HG03039 (cell line): Measurements from ENCODE around the gene SCPEP1.
"Not testable (repeated sequence)": the region's sequence is repeated elsewhere in the genome, so short reads cannot be mapped to it uniquely, and the experiment has no call there.

Experiments used
- ATAC-seq: cut with Tn5 transposase; IDR thresholded peaks from one replicate; pipeline ENCODE4 v1.9.1; 2021; ENCODE audit warnings: mild to moderate bottlenecking, moderate library complexity; ENCODE audit not compliant: unreplicated experiment

SCPEP1 gene, protein sequence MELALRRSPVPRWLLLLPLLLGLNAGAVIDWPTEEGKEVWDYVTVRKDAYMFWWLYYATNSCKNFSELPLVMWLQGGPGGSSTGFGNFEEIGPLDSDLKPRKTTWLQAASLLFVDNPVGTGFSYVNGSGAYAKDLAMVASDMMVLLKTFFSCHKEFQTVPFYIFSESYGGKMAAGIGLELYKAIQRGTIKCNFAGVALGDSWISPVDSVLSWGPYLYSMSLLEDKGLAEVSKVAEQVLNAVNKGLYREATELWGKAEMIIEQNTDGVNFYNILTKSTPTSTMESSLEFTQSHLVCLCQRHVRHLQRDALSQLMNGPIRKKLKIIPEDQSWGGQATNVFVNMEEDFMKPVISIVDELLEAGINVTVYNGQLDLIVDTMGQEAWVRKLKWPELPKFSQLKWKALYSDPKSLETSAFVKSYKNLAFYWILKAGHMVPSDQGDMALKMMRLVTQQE

DNA sequence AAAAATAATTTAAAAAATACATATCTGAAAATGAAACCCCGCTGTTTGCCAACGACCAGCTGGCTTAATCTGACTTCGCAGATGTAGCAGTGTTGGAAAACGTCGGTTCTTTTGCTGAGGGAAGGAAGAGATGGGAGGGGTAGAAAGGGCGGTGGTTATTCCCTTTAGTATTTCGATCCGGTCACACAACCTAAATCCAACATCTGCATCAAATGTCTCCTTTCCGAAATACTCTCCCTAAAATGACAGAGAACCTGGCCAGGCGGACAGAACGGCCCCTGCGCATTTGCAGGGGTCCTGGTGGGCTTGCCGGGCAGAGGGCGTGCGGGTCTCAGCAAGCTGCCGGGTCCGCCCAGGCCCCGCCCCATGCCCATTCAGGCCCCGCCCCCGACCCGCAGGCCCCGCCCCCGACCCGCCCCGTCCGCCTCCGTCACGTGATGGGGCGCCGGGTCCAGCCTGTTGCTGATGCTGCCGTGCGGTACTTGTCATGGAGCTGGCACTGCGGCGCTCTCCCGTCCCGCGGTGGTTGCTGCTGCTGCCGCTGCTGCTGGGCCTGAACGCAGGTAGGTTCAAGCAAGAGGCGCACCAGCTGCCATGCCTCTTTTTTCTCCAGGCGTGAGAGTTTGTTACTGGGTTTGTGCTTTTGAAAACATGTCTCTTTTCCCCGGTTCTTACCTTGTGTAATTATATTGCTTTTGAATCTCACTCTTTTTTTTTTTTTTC lies at the start of gene SCPEP1:
Gene SCPEP1 (plus strand): TSS at position 459 of the 723 bp plus-strand sequence. CDS start 29 bp downstream, at position 488.
- peak; percentile 51 for ATAC-seq

DNA sequence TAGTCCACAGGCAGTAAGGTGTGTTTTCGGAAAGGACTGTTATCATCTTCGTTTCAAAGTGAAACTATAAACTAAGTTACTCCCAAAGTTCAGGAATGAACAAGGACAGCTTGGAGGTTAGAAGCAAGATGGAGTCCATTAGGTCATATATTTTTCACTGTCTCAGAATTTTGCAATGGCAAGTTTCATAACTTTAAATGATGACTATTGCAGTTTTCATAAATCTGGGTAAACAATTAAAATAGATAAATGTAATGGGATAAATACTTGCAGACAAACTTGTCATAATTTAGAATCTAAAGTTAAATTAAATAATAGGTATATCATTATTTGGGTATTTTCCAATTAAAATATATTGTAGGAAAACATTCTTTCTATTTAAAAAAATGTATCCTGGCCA lies 49.3 kb upstream of the SCPEP1 start:
- no peak for ATAC-seq

DNA sequence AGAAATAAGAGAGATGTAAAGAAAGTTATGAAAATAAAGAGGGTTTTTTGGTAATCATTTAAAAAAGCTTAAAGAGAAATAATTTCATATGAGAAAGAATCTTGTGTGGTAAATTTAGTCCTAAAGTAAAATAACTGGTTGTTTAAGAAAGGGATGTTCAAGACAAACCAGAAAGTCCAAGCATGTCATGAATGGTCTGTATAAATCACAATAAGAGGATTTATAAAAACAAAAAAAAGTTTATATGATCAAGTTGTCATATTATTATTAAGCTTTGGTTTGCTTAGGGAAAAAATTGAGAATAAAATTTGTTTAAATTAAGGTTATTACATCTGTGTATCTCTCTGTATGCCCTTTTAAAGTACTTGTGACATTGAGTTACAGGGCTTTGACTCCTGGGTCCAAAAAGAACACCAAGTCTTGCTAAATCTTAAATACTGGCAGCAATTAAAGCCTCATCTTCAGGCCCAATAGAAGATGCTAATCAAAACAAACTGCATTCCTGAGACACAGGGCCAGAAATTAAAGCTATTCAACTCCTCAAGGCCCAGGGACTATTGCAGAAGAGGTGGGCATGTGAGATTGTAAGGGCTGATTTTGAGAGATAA lies 48.5 kb upstream of the SCPEP1 start:
- ATAC-seq: no peak

DNA sequence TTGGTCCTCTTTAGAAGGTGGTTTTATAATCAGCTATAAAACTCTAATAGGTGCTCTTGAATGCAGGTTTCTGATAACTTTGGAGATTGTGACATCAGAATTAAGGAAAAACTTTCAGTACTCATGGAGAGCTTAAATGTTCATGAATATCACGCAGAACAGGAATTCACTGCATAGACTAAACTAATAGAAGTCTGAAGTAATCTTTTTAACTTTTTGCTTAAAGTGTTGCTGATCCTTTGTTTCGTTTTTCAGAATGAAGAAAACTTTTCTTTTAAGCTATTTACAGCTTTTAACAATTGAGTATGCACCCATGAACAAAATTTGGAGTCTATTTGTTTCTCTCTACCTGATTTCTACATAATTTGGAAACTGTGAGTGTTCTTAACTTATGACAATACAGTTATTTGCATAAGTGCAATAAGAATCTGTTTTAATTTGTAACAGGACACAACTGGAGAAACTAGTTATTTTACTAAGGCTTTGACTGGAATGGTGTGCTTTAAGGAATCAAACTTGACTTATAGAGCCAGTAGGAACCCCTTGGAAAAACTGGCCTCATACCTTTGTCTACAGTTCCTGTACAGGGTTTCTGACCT lies 47.1 kb upstream of the SCPEP1 start:
- ATAC-seq: no peak

DNA sequence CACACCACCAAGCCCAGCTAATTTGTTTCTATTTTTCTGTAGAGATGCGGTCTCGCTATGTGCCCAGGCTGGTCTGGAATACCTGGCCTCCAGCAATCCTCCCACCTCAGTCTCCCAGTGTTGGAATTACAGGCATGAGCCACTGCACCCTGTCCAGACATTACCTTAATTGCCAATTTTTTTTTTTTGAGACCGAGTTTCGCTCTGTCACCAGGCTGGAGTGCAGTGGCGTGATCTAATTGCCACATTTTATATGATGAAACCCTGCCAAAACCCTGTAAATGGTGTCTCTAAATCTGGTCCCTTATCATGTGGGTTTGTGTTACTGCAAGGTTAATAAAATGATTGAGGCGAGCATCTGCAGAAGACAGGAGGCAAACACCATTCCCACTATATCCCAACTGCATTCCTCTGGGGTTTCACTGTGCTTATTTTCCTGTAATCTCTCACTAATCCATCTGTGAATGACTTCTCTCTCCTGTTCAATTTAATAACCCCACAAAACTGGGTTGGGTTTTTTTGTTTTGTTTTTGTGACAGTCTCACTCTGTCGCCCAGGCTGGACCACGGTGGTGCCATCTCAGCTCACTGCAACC lies 44.7 kb upstream of the SCPEP1 start:
- ATAC-seq: no peak

DNA sequence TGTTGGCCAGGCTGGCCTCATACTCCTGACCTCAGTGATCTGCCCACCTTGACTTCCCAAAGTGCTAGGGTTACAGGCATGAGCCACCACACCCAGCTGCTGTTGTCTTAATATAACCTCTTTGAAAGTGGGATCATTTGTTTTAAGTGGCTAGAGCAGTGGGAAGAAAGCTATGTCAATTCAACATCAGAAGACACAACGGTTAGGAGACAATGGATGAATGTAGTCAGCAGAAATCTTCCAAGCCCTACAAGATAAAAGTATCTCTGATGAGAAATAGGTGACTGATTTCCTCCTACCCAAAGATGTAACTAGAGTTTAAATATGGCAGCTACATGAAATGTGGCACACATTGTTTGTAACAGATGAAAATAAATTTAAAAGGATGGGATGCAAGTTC lies 44.1 kb upstream of the SCPEP1 start:
- no peak for ATAC-seq

DNA sequence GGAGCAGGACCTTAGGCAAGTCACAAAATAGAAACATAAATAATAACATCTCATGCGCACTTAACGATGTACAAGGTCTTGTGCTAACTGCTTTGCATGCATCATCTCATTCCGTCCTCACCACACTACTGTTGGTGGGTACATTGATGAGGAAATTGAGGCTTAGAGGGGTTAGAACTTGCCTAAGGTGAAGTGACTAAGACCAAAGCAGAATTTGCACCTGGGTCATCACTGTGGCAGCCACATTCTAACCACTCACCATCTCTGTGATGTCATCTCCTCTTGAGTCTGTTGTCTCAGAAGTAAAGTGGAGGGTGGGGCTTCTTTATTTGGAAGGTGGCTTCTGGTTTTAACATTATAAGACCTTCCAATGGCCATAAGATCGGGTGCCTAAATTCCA lies 43.7 kb upstream of the SCPEP1 start:
- ATAC-seq: no peak

DNA sequence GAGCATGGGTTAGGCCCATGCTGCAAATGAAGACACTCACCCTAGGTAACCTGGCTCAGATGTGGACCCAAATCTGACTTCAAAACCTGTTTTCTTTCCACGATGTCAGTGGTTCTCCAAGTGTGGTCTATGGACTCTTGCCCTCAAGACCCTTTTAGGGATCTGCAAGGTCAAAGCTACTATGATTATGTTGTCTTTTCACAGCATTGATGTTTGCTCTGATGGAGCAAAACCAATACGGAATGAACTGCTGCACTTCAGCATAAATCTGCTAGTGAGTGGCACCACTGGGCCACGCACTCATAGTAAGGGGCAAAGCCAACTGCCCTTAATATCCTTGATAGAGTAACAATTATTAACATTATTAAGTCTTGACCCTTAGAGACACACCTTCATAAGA lies 42.5 kb upstream of the SCPEP1 start:
- ATAC-seq: no peak

DNA sequence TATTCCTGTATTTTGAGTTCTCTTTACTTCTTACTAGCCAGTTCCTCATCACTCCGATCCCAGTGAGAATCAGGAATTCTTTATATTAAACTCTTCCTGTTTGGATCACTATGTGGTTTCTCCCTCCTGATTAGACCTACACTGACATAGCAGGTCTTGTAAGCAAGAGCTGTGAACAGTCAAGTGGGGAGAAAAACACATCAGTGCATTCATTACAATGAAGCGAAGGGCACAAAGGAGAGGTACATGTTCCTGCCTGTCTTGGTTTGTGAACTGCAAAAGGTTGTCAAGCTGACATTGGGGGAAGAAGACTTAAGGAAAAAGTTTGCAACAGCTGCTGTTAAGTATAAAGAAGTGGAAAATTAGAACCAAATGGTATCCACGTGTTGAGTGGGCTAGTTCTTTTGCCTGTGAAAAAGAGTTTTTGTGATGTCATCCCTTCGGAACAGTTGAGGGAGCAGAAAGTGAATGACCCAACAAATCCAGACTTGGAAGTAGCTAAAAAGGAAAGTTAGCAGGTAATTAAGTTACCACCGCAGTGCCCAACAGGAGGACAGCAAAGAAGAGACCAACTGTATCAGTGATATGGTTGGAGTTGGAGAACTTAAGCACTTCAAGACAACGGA lies 41.1 kb upstream of the SCPEP1 start:
- ATAC-seq: no peak

DNA sequence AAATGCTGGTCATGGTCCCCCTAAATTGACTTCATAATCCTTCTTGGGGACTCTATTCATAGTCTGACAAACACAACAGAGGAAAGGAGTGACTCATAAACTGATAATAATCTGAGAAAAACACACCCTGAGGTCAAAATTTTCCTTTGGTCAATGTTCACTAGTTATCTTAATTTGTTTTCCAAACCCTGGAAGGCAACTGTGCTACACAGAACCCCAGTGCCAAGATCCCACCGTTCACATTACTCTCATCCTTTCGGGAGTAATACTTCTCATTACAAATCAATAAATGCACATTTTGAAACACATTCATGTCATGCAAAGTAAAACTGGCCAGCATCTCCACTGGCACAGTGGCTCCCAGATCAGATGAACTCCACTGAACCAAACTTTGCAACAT lies 40.2 kb upstream of the SCPEP1 start:
- ATAC-seq: no peak

DNA sequence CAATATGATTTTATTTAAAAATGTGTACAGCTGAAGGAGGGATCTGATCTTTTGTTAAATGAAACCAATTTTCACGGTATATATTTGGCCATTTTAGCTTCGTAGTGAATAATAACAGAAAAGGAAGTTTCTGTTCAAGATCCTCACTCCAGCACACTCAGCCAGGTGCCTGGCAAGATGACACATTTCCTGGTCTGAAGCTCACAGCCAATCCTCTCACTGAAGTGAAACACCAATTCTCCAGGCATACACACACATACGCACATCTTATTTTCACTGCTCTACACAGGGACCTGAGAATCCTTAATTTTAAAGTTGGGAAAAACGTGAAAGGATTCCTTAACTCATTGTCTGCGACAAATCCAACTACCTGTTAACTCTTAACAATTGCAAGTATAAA lies 39.7 kb upstream of the SCPEP1 start:
- not testable (repeated sequence) for ATAC-seq

DNA sequence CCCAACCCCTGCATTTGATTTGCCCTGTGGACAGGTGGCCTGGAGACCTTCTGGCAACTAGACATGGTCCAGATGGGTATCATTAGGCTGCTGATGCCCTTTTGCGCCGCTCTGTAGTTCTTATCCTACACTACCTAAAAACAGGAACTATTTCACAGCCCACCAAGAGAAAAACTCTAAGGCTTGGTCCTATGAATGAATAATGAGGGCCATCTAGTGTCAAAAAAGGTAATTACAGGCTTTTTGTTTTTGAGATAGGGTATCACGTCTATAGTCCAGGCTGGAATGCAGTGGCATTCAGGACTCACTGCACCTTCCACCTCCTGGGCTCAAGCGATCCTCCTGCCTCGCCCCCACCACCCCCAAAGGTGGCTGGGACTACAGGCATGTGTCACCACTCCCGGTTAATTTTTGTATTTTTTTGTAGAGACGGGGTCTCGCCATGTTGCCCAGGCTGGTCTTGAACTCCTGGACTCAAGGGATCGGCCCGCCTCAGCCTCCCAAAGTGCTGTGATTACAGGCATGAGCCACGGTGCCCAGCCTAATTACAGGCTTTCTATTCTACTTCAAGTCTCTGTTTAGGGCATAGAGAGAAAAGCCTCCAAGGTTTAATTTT lies 38.0 kb upstream of the SCPEP1 start:
- ATAC-seq: no peak

DNA sequence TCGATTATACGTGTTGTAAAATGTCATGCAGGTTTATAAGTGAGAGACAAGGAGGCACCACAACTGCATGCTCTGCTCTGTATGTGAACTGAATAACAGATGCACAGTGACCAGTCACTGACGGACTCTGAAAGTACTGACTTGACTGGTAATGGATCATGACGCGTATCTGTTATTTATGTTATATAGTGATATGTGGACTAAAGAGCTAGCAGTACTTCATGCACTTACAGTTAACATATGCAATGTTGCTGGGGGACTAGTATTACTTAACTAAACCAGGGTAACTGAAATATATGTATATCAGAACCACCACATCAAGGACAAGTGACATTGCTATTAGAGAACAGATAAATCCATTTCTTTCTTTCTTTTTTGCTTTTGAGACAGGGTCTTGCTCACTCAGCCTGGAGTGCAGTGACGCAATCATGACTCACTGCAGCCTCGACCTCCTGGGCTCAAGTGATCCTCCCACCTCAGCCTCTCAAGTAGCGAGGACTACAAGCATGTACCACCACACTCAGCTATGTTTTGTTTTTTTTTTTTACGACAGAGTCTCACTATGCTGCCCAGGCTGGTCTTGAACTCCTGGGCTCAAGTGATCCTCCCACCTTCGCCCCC lies 34.3 kb upstream of the SCPEP1 start:
- ATAC-seq: no peak

DNA sequence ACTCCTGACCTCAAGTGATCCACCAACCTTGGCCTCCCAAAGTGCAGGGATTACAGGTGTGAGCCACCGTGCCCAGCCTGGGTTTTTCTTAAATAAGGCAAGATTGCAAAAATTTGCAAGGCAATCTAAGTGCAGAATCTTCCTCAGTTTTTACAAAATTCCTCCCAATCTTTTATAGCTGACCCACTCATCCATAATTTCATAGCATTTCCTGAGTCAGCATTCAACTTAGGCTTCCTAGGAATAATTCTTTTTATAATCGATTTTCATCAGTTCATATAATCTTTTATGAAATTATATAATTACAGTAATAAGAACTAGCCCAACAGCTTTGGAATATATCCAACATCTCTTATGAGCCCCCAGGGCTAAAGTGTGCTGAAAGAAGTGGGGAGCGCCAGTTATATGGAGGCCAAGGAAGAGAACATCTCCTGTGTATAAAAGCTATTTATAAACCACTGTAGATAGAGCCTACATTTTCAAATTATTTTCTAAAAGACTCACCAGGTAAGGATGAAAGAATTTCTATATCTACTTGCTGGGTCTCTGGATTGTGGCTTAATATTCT lies 31.9 kb upstream of the SCPEP1 start:
- ATAC-seq: no peak

DNA sequence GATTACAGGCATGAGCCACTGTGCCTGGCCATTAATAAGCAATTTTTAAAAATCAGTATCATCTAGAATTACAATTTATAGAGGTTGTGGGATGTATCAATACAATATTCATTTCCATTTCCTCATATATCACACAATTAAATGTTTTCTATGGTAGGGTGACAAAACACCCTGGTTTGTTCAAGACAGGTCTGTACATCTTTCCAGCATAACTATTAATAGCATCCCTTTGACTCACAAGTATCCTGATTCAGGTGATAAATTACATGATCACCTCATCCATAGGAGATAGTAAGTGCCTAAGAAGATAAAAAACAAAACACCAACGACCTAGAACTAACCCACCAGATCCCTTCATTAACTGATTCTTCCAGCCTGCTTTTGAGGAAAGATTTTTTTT lies 30.2 kb upstream of the SCPEP1 start:
- ATAC-seq: no peak

DNA sequence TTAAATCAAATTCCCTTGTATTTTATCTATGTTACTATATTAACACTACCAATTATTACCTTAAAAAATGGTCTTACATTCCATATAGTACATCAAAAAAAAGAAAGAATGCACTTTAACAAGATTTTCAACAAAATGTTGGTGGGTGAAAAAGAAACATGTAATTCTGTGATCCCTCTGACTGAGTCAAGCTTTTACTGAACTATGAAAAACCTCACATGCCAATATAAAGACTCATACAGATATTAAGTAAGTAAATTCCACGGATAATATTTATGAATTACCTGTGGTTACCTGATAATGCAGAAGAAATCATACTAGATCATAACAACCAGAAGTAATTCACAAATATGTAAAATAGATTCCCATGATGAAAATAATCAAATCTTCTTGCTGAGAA lies 29.4 kb upstream of the SCPEP1 start:
- ATAC-seq: no peak

DNA sequence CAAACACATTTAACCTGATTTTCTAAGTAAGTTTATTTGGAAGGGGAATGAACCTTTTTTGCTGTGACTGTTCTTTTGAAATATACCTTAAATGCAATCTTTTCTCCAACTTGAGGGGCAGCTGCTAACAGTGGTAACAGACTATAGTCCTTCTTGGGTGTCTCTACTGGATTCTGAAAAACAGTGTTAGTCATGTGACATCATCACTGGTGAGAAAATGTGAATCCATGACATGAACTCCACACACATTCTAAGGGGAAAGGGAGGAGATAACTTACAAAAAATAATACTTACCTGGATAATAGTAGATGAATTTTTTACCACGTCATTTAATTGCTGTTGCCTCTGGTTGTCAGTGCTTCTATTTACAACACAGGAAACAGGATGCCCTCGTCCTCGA lies 28.3 kb upstream of the SCPEP1 start:
- ATAC-seq: no peak

DNA sequence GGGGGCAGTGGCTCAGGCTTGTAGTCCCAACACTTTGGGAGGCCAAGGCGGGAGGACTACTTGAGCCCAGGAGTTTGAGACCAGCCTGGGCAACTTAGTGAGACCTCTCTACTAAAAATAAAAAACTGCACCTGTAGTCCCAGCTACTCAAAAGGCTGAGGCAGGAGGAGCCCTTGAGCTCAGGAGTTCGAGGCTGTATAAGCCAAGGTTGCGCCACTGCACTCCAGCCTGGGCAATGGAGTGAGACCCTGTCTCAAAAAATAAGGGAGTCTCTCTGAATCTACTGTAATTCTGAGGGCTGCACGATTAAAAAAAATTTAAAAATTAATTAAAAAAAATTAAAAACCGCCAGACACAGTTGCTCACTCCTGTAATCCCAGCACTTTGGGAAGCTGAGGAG lies 20.9 kb upstream of the SCPEP1 start:
- ATAC-seq: no peak
